ACHN (cell line): Measurements from ENCODE around the gene CFDP1.

Experiments used
- DNase-seq: peaks from one replicate; pipeline ENCODE4 v3.0.0-alpha.2; 2015
- in situ Hi-C: cut with HindIII; loops from 2 replicates; pipeline ENCODE4 v1.10.0; 2017; ENCODE audit warnings: low sequenced_read_pairs, low pct_ligation_motif_present, low pct_unique_long_range_greater_than_20kb

The CFDP1 gene

GRCh38 chr16:75420987-75421819 lies 12.1 kb downstream of the CFDP1 start:
- peak; percentile 65 for DNase-seq
- in situ Hi-C loops, result no loop called here

GRCh38 chr16:75416904-75417565 lies 16.3 kb downstream of the CFDP1 start:
- in situ Hi-C loops, result no loop called here
- no peak for DNase-seq

GRCh38 chr16:75415169-75415905 lies 18.0 kb downstream of the CFDP1 start:
- DNase-seq, result no peak
- in situ Hi-C loops, result no loop called here

- in situ Hi-C loops, result no loop called here
- DNase-seq, result no peak
These were observed 19.4 kb downstream of the CFDP1 start for GRCh38 chr16:75413951-75414350.

- in situ Hi-C loops, result no loop called here
- DNase-seq, result no peak
These were observed 26.4 kb downstream of the CFDP1 start for GRCh38 chr16:75406943-75407342.

GRCh38 chr16:75402821-75403475 lies 30.4 kb downstream of the CFDP1 start:
- DNase-seq, result peak; percentile 51
- in situ Hi-C loops, result no loop called here

GRCh38 chr16:75402159-75402820 lies 31.0 kb downstream of the CFDP1 start:
- in situ Hi-C loops, result no loop called here
- peak; percentile 24 for DNase-seq

GRCh38 chr16:75401691-75402090 lies 31.6 kb downstream of the CFDP1 start:
- in situ Hi-C loops, result no loop called here
- DNase-seq, result no peak

- DNase-seq, result no peak
- in situ Hi-C loops, result loop anchor here (25.0 kb wide), 1 partner anchor 161 kb away; no protein-coding TSS in a partner anchor
These were observed 35.0 kb downstream of the CFDP1 start for GRCh38 chr16:75398333-75398732.

- DNase-seq, result no peak
- in situ Hi-C loops, result loop anchor here (25.0 kb wide), 1 partner anchor 158 kb away; no protein-coding TSS in a partner anchor
These were observed 38.4 kb downstream of the CFDP1 start for GRCh38 chr16:75394941-75395340.

- DNase-seq, result no peak
- in situ Hi-C loops, result loop anchor here (25.0 kb wide), 1 partner anchor 156 kb away; no protein-coding TSS in a partner anchor
These were observed 40.4 kb downstream of the CFDP1 start for GRCh38 chr16:75392906-75393305.

- DNase-seq, result no peak
- in situ Hi-C loops, result loop anchor here (25.0 kb wide), 1 partner anchor 154 kb away; no protein-coding TSS in a partner anchor
These were observed 42.2 kb downstream of the CFDP1 start for GRCh38 chr16:75390926-75391653.

- DNase-seq, result no peak
- in situ Hi-C loops, result loop anchor here (25.0 kb wide), 1 partner anchor 152 kb away; no protein-coding TSS in a partner anchor
These were observed 44.1 kb downstream of the CFDP1 start for GRCh38 chr16:75389096-75389690.

- no peak for DNase-seq
- in situ Hi-C loops, result loop anchor here (25.0 kb wide), 1 partner anchor 151 kb away; no protein-coding TSS in a partner anchor
These were observed 45.4 kb downstream of the CFDP1 start for GRCh38 chr16:75387951-75388350.

- peak; percentile 85 for DNase-seq
- in situ Hi-C loops, result loop anchor here (25.0 kb wide), 1 partner anchor 148 kb away; no protein-coding TSS in a partner anchor
These were observed 47.7 kb downstream of the CFDP1 start for GRCh38 chr16:75385507-75386152.

- DNase-seq, result no peak
- in situ Hi-C loops, result loop anchor here (25.0 kb wide), 1 partner anchor 146 kb away; no protein-coding TSS in a partner anchor
These were observed 50.2 kb downstream of the CFDP1 start for GRCh38 chr16:75383141-75383540.
